Activated CD4-positive, CD25-positive, alpha-beta regulatory T cell treated with anti-CD3 and anti-CD28 coated beads, Interleukin-2, amount 50 U/mL, for 72 hours (primary cell): Measurements from ENCODE around the gene APOLD1.
"Not testable (repeated sequence)": the region's sequence is repeated elsewhere in the genome, so short reads cannot be mapped to it uniquely, and the experiment has no call there.

Experiments
- DNase-seq: peaks from one replicate; pipeline ENCODE4 v3.0.0; 2021

APOLD1 gene

GRCh38 chr12:12810553-12811021 is 25.1 kb downstream of the APOLD1 start:
- no peak for DNase-seq

DNA sequence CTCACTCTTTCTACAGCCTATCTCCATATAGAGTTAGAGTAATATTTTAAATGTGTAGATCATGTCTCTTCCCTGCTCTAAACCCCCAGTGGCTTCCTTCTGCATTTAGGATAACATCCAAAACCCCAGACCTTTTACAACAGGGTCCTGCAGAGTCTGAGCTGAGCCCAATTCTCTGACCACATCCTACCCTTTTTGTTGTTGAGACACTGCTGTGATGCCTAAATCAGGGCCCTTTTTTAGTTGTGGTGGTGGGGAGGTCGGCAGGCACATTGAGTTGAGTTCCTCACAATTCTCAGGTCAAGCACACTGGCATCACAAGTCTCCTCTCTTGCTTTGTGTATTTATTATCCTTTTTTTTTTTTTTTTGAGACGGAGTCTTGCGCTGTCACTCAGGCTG is 25.9 kb downstream of the APOLD1 start:
- no peak for DNase-seq

DNA sequence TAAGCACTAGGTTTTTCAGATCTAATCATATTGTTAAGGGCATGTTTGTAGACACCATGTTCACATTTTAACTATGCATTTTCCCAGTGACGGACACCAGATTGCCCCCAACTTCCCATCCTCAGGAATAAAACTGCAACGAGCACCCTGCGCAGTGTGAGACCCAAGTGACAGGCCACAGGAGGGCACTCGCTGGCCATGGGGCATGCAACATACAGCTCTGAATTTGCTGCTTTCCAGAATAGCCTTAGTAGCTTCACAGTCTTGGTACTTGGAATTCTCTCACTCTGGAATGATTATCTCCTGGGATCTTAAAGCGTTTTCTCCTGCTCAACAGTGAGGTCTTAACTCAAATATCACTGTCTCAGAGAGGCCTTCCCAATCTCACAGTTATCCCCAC is 26.7 kb downstream of the APOLD1 start:
- no peak for DNase-seq

DNA sequence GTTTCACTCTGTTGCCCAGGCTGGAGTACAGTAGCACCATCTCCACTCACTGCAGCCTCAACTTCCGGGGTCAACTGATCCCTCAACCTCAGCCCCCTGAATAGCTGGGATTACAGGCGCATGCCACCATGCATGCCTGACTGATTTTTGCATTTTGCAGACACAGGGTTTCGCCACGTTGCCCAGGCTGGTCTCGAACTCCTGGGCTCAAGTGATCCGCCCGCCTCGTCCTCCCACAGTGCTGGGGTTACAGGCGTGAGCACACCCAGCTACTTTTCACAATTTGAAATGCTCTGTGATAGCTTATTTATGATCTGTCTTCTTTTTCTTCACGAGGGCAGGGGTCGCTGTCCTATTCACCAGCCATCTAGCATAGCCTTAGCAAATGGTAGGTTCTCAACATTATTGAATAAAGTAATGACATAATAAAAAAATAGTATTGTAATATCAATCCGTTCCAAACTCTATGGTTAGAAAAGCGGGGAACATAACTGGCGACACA is 27.2 kb downstream of the APOLD1 start:
- DNase-seq: no peak

DNA sequence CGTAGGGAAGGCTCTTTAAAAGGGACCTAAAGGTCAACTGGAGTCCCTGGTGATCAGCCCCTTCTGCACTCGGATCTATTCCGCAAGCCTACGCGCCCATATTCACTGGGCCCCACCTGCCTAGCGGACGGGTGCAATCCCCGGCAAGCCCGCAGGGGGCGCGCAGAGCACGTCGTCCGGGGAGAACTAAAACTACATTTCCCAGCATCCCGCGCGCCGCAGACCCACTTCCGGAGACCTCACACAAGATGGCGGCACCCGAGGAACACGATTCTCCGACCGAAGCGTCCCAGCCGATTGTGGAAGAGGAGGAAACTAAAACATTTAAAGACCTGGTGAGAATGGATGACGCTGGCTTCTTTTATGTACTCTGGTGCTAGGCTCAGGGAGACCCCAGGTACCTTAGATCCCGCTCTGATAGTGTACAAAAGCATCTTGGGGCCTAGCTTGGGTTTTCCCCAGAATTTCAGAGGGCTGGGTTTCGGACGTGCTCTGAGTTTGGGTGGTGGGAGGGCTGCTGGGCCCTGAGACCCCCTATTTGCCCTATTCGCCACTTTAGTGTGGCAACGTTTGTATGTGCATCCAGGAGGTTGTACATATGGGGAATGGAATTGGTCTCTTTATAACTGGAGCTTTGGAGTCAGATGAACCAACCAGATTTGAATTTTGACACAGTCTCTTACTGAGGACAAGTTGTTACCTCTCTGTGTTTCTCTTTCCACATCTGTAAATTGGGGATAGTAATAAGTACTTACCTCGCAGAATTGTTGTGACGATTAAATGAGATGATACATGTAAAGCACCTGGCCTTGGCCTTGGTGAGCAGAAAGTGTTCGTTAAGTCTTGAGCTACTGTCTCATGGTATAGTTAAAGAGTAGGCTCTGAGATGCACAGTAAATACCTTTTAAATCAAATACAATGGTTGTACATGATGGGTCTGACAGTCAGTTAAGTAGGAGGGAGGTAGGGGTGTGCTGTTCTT is 28.0 kb downstream of the APOLD1 start, which contains the start of gene DDX47:
Gene DDX47, plus strand, starts transcription at position 227 of the 982 bp plus-strand sequence. Its CDS starts 22 bp downstream, at position 249.
- DNase-seq: peak; percentile 99

- DNase-seq: no peak
Measured at GRCh38 chr12:12817616-12818015, 32.2 kb downstream of the APOLD1 start.

GRCh38 chr12:12818701-12819100 is 33.2 kb downstream of the APOLD1 start:
- no peak for DNase-seq

DNA sequence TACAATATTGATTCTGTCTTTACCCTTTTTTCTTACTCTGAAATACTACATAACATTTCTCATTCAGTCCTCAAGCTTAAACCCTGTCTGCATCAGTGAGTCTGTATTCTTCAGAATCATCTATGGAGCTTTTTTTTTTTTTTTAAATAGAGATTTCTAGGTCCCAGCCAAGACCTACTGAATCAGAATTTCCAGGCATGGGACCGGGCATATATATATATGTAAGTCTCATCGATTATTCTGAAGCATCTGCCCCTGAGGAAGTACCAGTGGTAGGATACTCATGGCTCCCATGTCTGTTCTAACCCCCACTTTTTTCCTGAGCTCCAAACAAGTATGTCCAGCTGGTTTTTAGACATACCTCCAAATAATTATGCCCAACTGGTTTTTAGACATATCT is 33.8 kb downstream of the APOLD1 start:
- no peak for DNase-seq

DNA sequence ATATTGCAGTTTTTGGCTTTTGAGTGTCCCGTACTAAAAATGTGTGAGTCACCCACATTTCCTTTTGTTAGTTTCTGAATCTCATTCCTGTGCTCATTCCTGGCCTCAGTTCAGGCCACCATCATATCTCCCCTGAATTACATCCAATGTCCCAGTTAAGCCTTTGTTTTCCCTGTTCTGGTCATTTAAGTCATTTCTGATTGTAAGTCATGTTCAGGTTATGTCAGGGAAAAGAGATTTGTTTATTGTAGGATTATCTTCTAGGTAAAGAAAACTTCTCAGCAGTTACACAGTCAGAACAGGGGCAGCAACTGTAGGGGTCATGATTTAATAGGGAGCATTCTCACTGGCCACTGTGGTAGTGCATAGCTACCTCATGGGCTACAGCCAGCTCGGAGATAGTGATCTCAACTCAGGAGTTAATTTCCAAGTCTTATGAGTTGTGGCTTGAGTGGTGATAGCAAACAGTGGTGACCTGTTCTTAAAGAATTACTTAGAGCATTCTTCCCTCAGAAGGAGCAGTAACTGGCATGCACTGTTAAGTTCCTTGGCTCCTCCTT is 34.4 kb downstream of the APOLD1 start:
- DNase-seq: no peak

DNA sequence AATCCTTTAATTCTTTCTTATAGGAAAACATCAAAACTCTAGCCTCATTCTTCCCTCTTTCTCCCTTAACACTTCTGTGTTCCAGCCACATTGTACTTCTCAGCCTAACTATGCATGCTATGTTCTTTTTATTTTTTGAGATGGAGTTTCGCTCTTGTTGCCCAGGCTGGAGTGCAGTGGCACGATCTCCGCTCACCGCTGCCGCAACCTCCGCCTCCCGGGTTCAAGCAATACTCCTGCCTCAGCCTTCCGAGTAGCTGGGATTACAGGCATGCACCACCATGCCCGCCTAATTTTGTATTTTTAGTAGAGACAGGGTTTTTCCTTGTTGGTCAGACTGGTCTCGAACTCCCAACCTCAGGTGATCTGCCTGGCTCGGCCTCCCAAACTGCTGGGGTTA is 34.9 kb downstream of the APOLD1 start:
- not testable (repeated sequence) for DNase-seq

- no peak for DNase-seq
Measured at GRCh38 chr12:12821975-12822374, 36.5 kb downstream of the APOLD1 start.

DNA sequence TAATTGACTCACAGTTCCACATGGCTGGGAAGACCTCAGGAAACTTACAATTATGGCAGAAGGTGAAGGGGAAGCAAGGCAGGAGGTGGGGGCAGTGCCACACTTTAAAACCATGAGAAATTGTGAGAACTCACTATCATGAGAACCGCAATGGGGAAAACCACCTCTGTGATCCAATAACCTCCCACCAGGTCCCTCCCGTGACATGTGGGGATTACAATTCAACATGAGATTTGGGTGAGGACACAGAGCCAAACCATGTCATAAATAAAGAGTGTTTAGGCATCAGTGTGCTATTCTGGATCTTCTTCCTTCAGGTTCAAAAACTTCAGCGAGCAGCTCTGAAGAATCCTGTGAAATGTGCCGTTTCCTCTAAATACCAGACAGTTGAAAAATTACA is 37.4 kb downstream of the APOLD1 start:
- no peak for DNase-seq

GRCh38 chr12:12823300-12823699 is 37.8 kb downstream of the APOLD1 start:
- no peak for DNase-seq

DNA sequence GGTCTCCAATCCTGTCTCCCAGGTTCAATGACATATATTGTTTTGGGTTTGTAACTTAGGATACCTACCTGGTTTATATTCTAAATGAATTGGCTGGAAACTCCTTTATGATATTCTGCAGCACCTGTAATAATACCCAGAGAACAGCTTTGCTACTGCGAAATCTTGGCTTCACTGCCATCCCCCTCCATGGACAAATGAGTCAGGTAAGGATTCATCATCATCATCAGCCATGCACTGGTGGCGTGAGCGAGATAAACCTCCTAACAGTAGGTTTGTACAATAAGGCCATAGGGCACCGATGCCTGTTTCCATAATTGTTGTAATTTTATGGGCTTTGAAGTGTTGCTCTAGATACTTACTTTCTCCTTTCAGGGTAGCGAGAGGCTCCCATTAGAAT is 38.4 kb downstream of the APOLD1 start:
- no peak for DNase-seq

DNA sequence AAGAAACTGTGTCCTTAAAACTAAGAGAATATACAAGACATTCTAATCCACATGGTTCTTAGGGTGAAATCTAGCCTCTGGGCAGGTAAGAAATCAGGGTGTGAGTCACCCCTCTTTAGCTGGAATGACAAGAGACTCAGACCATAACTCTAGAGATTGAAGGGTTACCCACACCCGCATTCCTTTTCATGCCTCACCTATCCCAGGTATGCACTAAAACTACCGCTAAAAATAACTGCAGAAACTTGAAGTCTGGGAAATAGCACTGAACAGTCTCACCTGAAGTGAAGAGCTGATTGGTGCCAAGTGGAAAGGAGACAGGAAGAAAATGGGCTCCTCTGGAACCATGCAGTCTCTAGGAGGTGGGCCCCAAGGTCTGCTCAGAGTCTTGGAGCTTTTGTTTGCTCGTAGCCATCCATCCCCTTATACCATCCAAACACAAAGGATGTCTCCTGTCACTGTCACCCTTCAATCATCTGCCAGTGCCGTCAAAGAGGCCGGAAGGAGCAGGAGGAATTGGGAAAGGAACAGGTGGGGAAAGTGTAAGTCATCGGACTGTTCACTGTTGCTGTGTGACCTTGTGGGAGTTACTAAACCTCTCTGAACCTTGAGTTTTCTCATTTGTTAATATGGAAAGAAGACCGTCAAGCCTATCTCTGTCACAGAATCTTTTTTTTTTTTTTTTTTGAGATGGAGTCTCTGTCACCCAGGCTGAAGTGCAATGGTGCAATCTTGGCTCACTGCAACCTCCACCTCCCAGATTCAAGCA is 50.1 kb downstream of the APOLD1 start:
- DNase-seq: no peak

GRCh38 chr12:12836571-12836970 is 51.1 kb downstream of the APOLD1 start:
- no peak for DNase-seq

DNA sequence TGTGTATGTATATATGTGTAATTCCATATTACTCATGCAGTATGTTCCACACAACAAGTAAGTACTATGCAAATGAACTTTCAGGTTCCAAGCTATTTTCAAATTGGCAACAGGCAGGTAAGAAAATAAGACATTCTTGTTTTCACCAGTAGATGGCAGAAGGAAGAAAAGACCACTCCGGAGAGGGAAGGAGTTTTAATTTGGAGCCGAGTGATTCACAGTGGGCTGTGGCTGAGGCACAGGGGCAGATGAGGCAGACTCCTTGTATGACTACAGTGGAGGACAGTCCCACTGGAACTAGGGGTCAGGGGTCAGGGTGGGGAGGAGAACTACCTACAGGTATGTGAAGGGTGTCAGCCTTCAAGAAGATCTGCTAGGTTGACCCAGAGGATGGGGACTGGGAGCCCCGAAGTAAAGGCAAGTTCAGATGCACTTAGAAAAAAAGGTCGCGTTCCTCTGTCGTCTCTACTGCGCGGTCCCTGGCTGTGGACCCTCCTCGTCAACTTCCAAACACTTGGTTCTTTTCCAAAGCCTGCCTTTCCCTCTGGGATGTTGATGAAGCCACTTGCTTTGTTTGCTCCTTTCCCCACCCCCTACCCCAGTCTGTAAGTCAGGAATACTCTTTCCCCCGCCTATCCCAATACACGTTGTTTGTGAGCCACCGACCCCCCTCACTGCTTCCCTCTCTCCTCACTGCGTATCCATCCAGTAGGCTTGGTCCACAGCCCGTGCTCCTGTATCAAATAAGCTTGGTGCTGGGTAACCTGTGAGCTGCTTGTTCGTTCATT is 51.8 kb downstream of the APOLD1 start:
- peak; percentile 39 for DNase-seq

- no peak for DNase-seq
Measured at GRCh38 chr12:12837813-12838153, 52.3 kb downstream of the APOLD1 start.

GRCh38 chr12:12839003-12839395 is 53.5 kb downstream of the APOLD1 start:
- DNase-seq: no peak

DNA sequence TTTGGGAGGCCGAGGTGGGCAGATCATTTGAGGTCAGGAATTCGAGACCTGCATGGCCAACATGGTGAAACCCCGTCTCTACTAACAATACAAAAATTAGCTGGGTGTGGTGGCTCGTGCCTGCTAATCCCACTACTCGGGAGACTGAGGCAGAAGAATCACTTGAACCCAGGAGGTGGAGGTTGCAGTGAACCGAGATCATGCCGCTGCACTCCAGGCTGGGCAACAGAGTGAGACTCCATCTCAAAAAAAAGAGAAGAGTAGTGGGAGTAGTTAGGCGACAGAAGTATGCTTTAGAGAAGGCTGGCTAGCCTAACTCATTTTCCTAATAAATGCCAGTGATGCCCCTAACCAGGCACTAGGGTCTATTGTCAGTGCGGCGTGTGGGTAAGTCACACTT is 54.0 kb downstream of the APOLD1 start:
- not testable (repeated sequence) for DNase-seq

DNA sequence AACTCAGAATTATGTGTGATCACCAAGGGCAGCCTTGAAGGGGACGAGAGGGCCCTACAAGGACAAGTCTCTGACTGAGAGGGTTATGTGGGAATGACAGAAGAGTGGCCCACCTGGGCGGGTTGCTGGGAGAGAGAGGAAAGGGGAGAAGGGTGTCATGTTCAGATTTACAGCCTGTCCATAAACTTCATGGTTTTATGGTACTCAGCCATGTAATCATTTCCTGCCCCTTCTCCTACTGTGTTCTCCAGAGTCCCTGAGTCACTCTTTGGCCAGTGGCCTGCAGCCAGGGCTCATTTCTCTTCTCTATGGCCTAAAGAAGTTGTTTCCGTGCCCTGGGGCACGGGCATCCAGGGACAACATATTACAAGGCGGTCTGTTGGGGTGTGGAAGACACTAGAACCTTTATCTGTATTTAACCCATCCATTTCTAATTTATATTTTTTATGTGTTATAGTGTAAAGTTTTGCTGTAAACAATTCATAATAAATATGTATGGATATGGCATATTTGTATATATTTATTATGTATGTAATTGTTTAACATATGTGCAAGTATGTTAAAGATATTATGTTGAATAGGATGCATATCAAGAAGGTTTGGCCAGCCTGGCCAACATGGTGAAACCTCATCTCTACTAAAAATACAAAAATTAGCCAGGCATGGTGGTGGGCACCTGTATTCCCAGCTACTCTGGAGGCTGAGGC is 54.6 kb downstream of the APOLD1 start:
- no peak for DNase-seq

GRCh38 chr12:12840580-12840899 is 55.1 kb downstream of the APOLD1 start:
- DNase-seq: no peak
